DND-41 (cell line): ENCODE results near the gene FDXR.

Source experiments
- ATAC-seq: fragments of 200-7000 bp; cut with Tn5 transposase; 3 replicates; pipeline ENCODE4 v1.9.1; 2021; ENCODE audit warnings: low read depth; ENCODE audit not compliant: insufficient read depth
- DNase-seq: peaks from one replicate; pipeline ENCODE4 v3.0.0-alpha.2; 2020
- H2AFZ ChIP-seq: 2 replicates; pipeline ENCODE4 v1.6.0; 2012; ENCODE audit warnings: low read depth, low read length
- H3K27ac ChIP-seq: 2 replicates; pipeline ENCODE4 v1.5.1; 2012; ENCODE audit warnings: low read length, inconsistent platforms
- H3K27me3 ChIP-seq: fragments of 200-600 bp; sonication (generic); 2 replicates; pipeline ENCODE4 v1.6.0; 2012; ENCODE audit warnings: low read length, mild to moderate bottlenecking, inconsistent platforms; ENCODE audit not compliant: insufficient read depth, poor library complexity
- H3K36me3 ChIP-seq: 2 replicates; pipeline ENCODE4 v1.5.1; 2012; ENCODE audit warnings: low read length, inconsistent platforms; ENCODE audit not compliant: insufficient read depth
- H3K4me1 ChIP-seq: 2 replicates; pipeline ENCODE4 v1.5.1; 2012; ENCODE audit warnings: mild to moderate bottlenecking, low read length; ENCODE audit not compliant: insufficient read depth
- H3K4me2 ChIP-seq: 2 replicates; pipeline ENCODE4 v1.6.0; 2012; ENCODE audit warnings: mild to moderate bottlenecking, moderate library complexity, low read length, inconsistent platforms; ENCODE audit not compliant: insufficient read depth
- H3K4me3 ChIP-seq, 2 experiments: fragments of 200-600 bp in 1 of 2; shearing (Covaris generic) in 1 of 2; 2 replicates each; pipeline ENCODE4 v1.5.1; 2012 to 2016; ENCODE audit warnings: inconsistent platforms in 2 of 2, low read length in 2 of 2, mild to moderate bottlenecking in 2 of 2, low read depth in 1 of 2, moderate library complexity in 1 of 2
- H3K79me2 ChIP-seq: 2 replicates; pipeline ENCODE4 v1.6.0; 2012; ENCODE audit warnings: low read length, inconsistent platforms; ENCODE audit not compliant: insufficient read depth
- H3K9ac ChIP-seq: 2 replicates; pipeline ENCODE4 v1.6.0; 2012; ENCODE audit warnings: low read depth, mild to moderate bottlenecking, inconsistent platforms, low read length, moderate library complexity
- H3K9me3 ChIP-seq: 2 replicates; pipeline ENCODE4 v1.5.1; 2012; ENCODE audit warnings: low read length, moderate library complexity, mild to moderate bottlenecking, inconsistent platforms; ENCODE audit not compliant: insufficient read depth, severe bottlenecking
- H4K20me1 ChIP-seq: 2 replicates; pipeline ENCODE4 v1.6.0; 2012; ENCODE audit warnings: low read length; ENCODE audit not compliant: insufficient read depth
- CTCF ChIP-seq: IDR thresholded peaks from 2 replicates; pipeline ENCODE4 v1.5.1; 2012; ENCODE audit warnings: borderline replicate concordance, low read length, moderate library complexity, mild to moderate bottlenecking; ENCODE audit not compliant: poor library complexity, severe bottlenecking; ENCODE audit errors: extremely low read depth
- EZH2 ChIP-seq: IDR thresholded peaks from 3 replicates; pipeline ENCODE4 v1.6.1; 2012; ENCODE audit warnings: borderline replicate concordance, low read depth, mild to moderate bottlenecking, moderate library complexity, low read length, inconsistent platforms; ENCODE audit not compliant: severe bottlenecking

The FDXR gene

GRCh38 chr17:74816905-74817620 lies 55.7 kb downstream of the FDXR start:
- Histone ChIP-seq H3K27ac (no peak overlapping the region), H3K4me1 (no peaks in the 10 kb centered on the region), H3K4me3 (no peak overlapping the region), H2AFZ (no peak overlapping the region), H3K27me3 (no peaks in the 10 kb centered on the region), H3K4me2 (no peak overlapping the region), H3K9me3 (no peaks in the 10 kb centered on the region), H3K79me2 (no peaks in the 10 kb centered on the region), H3K36me3 (peaks cover 16% of the 10 kb centered on the region), H3K9ac (no peak overlapping the region), H4K20me1 (no peaks in the 10 kb centered on the region)
- no peak for TF ChIP-seq EZH2
- TF ChIP-seq CTCF: no peak
- ATAC-seq: no peak
- DNase-seq: no peak

GRCh38 chr17:74815550-74816370 lies 57.0 kb downstream of the FDXR start:
- Histone ChIP-seq H3K27ac (no peak overlapping the region), H3K4me3 (no peak overlapping the region), H3K36me3 (peaks cover 16% of the 10 kb centered on the region), H3K79me2 (no peaks in the 10 kb centered on the region), H3K9ac (no peak overlapping the region), H4K20me1 (no peaks in the 10 kb centered on the region), H3K9me3 (no peaks in the 10 kb centered on the region), H2AFZ (no peak overlapping the region), H3K4me2 (no peak overlapping the region), H3K27me3 (no peaks in the 10 kb centered on the region), H3K4me1 (no peaks in the 10 kb centered on the region)
- ATAC-seq (peak; percentile 29; the same call in 1 of the 3 replicates), DNase-seq (peak; percentile 14)
- TF ChIP-seq CTCF (peak; percentile 48), EZH2 (no peak)

GRCh38 chr17:74815067-74815466 lies 57.7 kb downstream of the FDXR start:
- no peak overlapping the region for H3K4me2 ChIP-seq
- no peak overlapping the region for H3K4me3 ChIP-seq
- TF ChIP-seq CTCF: no peak
- no peak for TF ChIP-seq EZH2
- DNase-seq: no peak
- H3K36me3 ChIP-seq: peaks cover 18% of the 10 kb centered on the region
- ATAC-seq: no peak
- H3K79me2 ChIP-seq: no peaks in the 10 kb centered on the region
- H4K20me1 ChIP-seq: peaks cover 2% of the 10 kb centered on the region; the same call in 1 of the 2 replicates
- H2AFZ ChIP-seq: no peak overlapping the region
- H3K27me3 ChIP-seq: no peaks in the 10 kb centered on the region
- H3K4me1 ChIP-seq: no peaks in the 10 kb centered on the region
- no peak overlapping the region for H3K27ac ChIP-seq
- no peak overlapping the region for H3K9ac ChIP-seq
- no peaks in the 10 kb centered on the region for H3K9me3 ChIP-seq
